ENCODE data around the gene GPALPP1.
A peak's percentile ranks its signal among the peaks of the same experiment; 100 is the strongest.

The GPALPP1 gene

DNA sequence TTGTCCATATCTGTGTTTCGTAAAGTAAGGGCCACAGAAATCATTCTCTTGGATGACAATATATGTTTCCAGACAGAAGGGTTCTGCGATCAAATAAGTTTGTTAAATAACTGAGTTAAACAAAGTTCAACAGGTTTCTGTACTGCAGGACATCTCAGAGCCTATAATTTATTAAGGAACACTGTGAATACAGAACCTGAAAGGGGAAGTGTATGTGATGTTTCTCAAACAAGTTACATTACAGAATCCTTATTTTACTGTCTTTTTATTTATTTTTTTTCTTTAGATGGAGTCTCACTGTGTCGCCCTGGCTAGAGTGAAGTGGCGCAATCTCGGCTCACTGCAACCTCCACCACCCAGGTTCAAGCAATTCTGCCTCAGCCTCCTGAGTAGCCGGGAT is 75.6 kb downstream of the GPALPP1 start:
- DNase-seq: no peak

DNA sequence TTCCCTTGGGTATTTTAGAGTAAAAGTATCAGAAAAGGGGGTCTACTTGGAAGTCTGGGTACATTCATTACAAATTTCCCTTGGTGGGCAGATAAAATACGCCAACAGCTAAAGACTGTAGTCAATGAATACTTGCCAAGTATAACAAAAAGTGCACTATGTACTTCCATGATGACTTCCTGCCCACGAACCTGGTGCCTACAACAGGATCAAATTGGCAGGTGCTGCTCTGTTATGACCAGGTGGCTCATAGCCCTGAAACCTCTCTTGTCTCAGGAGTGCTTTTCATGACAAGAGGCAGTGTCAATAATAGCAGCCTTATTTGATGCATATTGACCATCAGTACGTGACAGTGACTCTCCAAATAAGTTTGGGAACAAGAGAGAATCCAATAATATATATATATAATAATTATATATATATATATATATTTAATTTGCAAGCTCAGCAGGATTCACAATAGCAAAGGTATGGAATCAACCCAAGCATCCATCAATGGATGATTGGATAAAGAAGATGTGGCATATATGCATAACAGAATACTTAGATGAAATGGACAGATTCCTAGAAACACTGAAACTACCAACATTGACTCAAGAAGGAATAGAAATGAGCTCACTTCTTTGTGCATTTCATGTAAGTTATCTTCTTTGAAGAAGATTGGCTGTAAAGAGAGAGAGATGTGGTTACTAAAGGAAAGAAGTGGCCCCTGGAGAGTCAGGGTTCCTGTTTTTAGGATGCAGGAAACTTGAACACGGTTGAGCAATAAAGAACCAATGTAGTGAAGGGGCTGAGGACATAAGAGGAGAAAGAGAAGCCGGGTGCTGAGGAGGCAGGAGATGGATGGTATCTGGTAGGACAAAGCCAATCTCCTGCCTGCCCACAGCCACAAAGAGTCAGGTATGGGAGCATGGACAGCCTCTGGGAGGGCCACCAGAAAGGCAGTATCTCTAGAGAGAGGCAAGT is 79.0 kb downstream of the GPALPP1 start:
- DNase-seq: no peak

GRCh38 chr13:45073809-45074208 is 84.5 kb downstream of the GPALPP1 start:
- peak; percentile 54 for DNase-seq

- DNase-seq: no peak
Observed at GRCh38 chr13:45074721-45075120, 85.4 kb downstream of the GPALPP1 start.

DNA sequence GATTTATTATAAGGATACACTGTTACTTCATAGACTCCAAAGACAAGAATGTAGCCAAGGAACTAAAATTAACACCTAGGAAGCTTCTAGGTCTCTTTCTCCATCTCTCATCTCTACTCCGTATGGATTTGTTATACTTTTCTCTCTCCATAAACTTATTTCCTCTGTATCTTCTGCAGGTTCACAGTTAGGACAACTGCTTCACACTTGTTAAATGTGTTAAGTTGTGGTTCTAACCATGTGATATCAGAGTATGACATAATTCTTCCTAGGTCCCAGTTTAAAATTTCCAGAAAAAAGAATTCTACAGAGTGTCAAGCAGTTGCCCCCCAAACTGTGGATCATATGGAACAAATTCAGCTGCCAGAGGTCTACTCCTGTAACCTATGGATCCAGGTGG is 88.7 kb downstream of the GPALPP1 start:
- DNase-seq: no peak
